ENCODE measurements around the gene GLDN. TPM values are rescaled to one million over a fixed set of nuclear protein-coding genes. Genes with fewer than 3 reads are reported as not detected.

GLDN gene
- total RNA-seq, 1 donor from 2014 or later = 5.9 TPM

DNA sequence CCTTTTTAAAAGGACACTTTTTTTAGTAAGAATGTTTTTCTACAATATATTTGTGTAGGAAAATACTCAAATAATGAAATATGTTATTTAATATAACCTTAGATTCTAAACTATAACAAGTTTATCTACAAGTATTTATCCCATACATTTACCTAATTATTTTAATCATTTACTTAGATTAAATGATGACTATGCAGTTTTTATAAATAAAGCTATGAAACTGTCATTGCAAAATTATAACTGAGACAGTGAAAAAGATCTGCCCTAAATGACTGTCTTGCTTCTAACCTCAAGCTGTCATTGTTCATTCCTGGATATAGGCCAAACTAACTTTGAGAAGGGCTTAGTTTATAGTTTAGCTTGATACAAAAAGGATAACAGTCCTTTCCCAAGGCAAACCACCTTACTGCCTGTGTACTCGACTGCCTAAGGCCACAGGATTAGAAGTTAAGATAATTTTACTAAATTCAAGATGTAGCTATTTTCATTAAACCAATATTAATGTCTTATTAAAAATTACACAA is 84.1 kb downstream of the GLDN start:
- Histone ChIP-seq H3K4me3 (no peak overlapping the region), H3K4me1 (no peaks in the 10 kb centered on the region), H3K27ac (no peak overlapping the region), H3K27me3 (no peaks in the 10 kb centered on the region), H3K36me3 (no peaks in the 10 kb centered on the region), H3K9me3 (no peaks in the 10 kb centered on the region)
- no peak for TF ChIP-seq POLR2AphosphoS5 (IDR thresholded peaks at IDR 0.05; ENCODE audit: insufficient read depth in 1 of 2, low read depth in 1 of 2)
- no peak for TF ChIP-seq POLR2A (IDR thresholded peaks at IDR 0.05)
- no peak for TF ChIP-seq CTCF (IDR thresholded peaks at IDR 0.05)
- intact Hi-C loops (cut with DNase I) = no loop called here
- no peak for DNase-seq (ENCODE audit: extremely low spot score in 2 of 2)

- TF ChIP-seq CTCF (IDR thresholded peaks at IDR 0.05) (no peak), POLR2A (IDR thresholded peaks at IDR 0.05) (no peak), POLR2AphosphoS5 (IDR thresholded peaks at IDR 0.05; ENCODE audit: insufficient read depth in 1 of 2, low read depth in 1 of 2) (no peak)
- no peaks in the 10 kb centered on the region for H3K4me1 ChIP-seq
- H3K27ac ChIP-seq = no peak overlapping the region
- no peaks in the 10 kb centered on the region for H3K9me3 ChIP-seq
- H3K27me3 ChIP-seq = no peaks in the 10 kb centered on the region
- intact Hi-C loops (cut with DNase I) = no loop called here
- no peak for DNase-seq (ENCODE audit: extremely low spot score in 2 of 2)
- H3K36me3 ChIP-seq = no peaks in the 10 kb centered on the region
- no peak overlapping the region for H3K4me3 ChIP-seq
These were observed 97.1 kb downstream of the GLDN start for GRCh38 chr15:51438526-51438925.

DNA sequence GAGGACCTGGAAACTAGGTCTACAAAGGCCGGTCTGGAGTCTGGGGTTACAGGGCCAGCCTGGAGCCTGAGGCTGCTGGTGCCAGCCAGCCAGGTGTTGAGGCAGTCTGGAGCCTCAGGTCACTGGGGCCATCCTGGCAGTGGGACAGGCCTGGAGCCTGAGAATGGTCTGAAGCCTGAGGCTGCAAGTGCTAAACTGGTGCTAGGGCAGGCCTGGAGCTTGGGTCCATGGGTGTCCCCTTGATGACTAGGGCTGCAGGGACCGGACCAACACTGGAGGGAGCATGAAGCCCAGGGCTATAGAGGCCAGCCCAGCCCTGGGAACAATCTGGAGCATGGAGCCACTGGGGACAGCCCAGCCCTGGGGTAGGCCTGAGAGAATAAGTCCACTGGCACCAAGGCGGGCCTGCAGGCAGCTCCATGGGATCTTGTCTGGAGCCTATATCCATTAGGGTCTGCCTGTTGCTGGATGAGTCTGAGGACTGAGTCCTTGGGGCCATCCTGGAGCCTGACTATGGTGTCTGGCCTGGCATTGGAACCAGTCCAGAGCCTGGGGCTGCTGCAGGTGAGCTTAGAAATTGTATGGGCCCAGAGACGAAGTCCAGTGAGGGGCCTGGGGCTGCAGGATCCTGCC is 101.9 kb downstream of the GLDN start:
- intact Hi-C loops (cut with DNase I) = no loop called here
- peaks cover 0 to 4% of the 10 kb centered on the region in 2 donors for H3K36me3 ChIP-seq
- H3K9me3 ChIP-seq = no peaks in the 10 kb centered on the region
- no peaks in the 10 kb centered on the region for H3K27me3 ChIP-seq
- H3K4me1 ChIP-seq = no peaks in the 10 kb centered on the region
- H3K27ac ChIP-seq = no peak overlapping the region
- H3K4me3 ChIP-seq = no peak overlapping the region
- no peak for DNase-seq (ENCODE audit: extremely low spot score in 2 of 2)
- TF ChIP-seq POLR2A (IDR thresholded peaks at IDR 0.05) (no peak), CTCF (IDR thresholded peaks at IDR 0.05) (no peak), POLR2AphosphoS5 (IDR thresholded peaks at IDR 0.05; ENCODE audit: insufficient read depth in 1 of 2, low read depth in 1 of 2) (no peak)

DNA sequence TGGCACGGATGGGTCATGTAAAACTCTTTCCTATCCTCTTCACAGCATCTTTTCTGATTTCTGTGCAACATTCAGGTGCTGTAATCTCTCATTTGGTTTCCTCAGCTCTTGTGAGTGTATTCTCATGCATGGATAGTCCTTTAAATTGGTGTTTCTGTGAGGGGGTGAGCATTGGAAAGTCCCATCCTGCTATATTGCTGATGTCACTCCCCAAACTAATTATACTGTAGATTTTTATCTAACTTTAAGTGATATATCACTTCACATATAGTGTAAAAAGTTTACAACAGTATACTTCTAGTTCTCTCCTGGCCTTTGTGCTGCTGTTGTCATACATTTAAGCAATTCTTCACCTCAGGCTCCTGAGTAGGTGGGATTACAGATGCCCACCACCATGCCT is 102.7 kb downstream of the GLDN start:
- H3K4me3 ChIP-seq = no peak overlapping the region

More for the DNA sequence above, 102.7 kb downstream of the GLDN start:
- DNase-seq (ENCODE audit: extremely low spot score in 2 of 2) = no peak
- intact Hi-C loops (cut with DNase I) = no loop called here
- H3K9me3 ChIP-seq = no peaks in the 10 kb centered on the region
- H3K27ac ChIP-seq = no peak overlapping the region
- H3K36me3 ChIP-seq = peaks cover 0 to 7% of the 10 kb centered on the region in 2 donors
- TF ChIP-seq POLR2AphosphoS5 (IDR thresholded peaks at IDR 0.05; ENCODE audit: insufficient read depth in 1 of 2, low read depth in 1 of 2) (no peak), CTCF (IDR thresholded peaks at IDR 0.05) (no peak), POLR2A (IDR thresholded peaks at IDR 0.05) (no peak)
- no peaks in the 10 kb centered on the region for H3K27me3 ChIP-seq
- no peaks in the 10 kb centered on the region for H3K4me1 ChIP-seq

Data from vagina (tissue), 2 donors.